Measurements from ENCODE around the gene TASL.

- TF ChIP-seq POLR2AphosphoS5 (IDR thresholded peaks at IDR 0.05; ENCODE audit: low read depth, low read length) (no peak), POLR2A (IDR thresholded peaks at IDR 0.05; ENCODE audit: low read depth, low read length) (no peak), TAF1 (IDR thresholded peaks at IDR 0.05; ENCODE audit: borderline replicate concordance, low read depth, low read length) (no peak)
These were observed 19.8 kb upstream of the TASL start for GRCh38 chrX:30597216-30598012.
